MCF 10A (cell line): ENCODE data around the gene SPATA46. TPM values are rescaled to one million over a fixed set of nuclear protein-coding genes. Genes with fewer than 3 reads are reported as not detected.
A peak's percentile ranks its signal among the peaks of the same experiment; 100 is the strongest.

Experiments used
- BruUV-seq: library from RNA; stranded (reverse); fragments of 400-500 nt; replicated peaks from 2 replicates; lab custom pipeline; 2021; lab: Mats Ljungman, UMichigan
- CTCF ChIA-PET: fragments of 300-600 bp; sonication (Branson Sonifier 250); formaldehyde crosslinking; extraction: SDS; loops from one replicate; lab custom pipeline; 2021; ENCODE audit warnings: antibody characterized with exemption, inconsistent platforms; lab: Yijun Ruan, JAX
- POLR2A ChIA-PET: fragments of 300-600, 350-650 bp; sonication (Branson Sonifier 250); formaldehyde crosslinking; extraction: SDS; loops from one replicate; lab custom pipeline; 2020; ENCODE audit warnings: antibody characterized with exemption, inconsistent platforms; lab: Yijun Ruan, JAX
- DNase-seq: peaks from one replicate; pipeline ENCODE4 v3.0.0-alpha.2; 2018; ENCODE audit not compliant: unreplicated experiment
- H3K27ac Mint-ChIP-seq: one replicate; pipeline ENCODE4 v1.8.0; 2022; ENCODE audit warnings: mild to moderate bottlenecking, low read depth, mixed read lengths; ENCODE audit not compliant: unreplicated experiment
- H3K27me3 Mint-ChIP-seq: one replicate; pipeline ENCODE4 v1.8.0; 2022; ENCODE audit warnings: mixed read lengths; ENCODE audit not compliant: insufficient read depth, unreplicated experiment
- H3K36me3 Mint-ChIP-seq: one replicate; pipeline ENCODE4 v1.8.0; 2022; ENCODE audit warnings: mild to moderate bottlenecking, moderate library complexity, mixed read lengths; ENCODE audit not compliant: insufficient read depth, unreplicated experiment
- H3K4me1 Mint-ChIP-seq: one replicate; pipeline ENCODE4 v1.8.0; 2022; ENCODE audit warnings: mixed read lengths; ENCODE audit not compliant: insufficient read depth, unreplicated experiment
- H3K4me3 Mint-ChIP-seq: one replicate; pipeline ENCODE4 v1.8.0; 2022; ENCODE audit warnings: mild to moderate bottlenecking, moderate library complexity, mixed read lengths; ENCODE audit not compliant: unreplicated experiment
- H3K9me3 Mint-ChIP-seq: one replicate; pipeline ENCODE4 v1.8.0; 2022; ENCODE audit warnings: mixed read lengths; ENCODE audit not compliant: unreplicated experiment
- intact Hi-C: fragments of 100-400 bp; cut with micrococcal nuclease; formaldehyde crosslinking; loops from 2 replicates; pipeline ENCODE4 v1.14.1; 2022
- total RNA-seq: library from RNA; stranded (reverse); gene quantifications from 2 replicates; pipeline ENCODE4 v1.2.3, GENCODE V29; 2022
- TF ChIP-seq, protein P1 (sequence below): fragments of 200-600 bp; IDR thresholded peaks from one replicate; pipeline ENCODE4 v1.8.0; 2022; ENCODE audit warnings: antibody characterized with exemption, mild to moderate bottlenecking; ENCODE audit not compliant: unreplicated experiment

SPATA46 gene
- total RNA-seq, 1 experiment from 2014 or later, result not detected

GRCh38 chr1:162329826-162330225, 46.8 kb downstream of the SPATA46 start:
- peaks cover 20% of the 10 kb centered on the region for H3K4me1 Mint-ChIP-seq

DNA sequence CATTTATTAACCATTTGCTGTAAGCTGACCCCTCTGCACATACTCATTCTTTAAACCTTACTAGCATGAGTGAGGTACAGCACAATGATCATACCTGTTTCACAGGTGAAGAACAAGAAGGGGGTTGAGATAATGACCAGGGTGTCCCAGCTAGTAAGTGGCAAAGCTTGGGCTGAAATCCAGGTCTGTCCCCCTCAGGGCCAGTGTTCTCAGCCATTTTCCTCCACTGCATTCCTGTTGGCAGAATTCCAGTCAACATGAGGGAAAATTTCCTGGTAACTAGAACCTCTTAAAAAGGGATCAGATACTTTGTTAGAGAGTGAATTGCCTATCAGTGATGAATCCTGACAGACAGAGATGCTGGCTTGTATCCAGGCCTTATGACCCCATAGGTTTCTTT, 48.1 kb downstream of the SPATA46 start:
- Mint-ChIP-seq H3K9me3 (no peaks in the 10 kb centered on the region), H3K27ac (no peak overlapping the region), H3K27me3 (no peaks in the 10 kb centered on the region), H3K36me3 (no peaks in the 10 kb centered on the region), H3K4me3 (no peak overlapping the region), H3K4me1 (peaks cover 20% of the 10 kb centered on the region)
- DNase-seq, result peak; percentile 28
- ChIA-PET CTCF (interaction anchor here (0.9 to 1.3 kb wide), 3 partner anchors 14 to 276 kb away, joined by 3 to 4 read pairs (median 4); no protein-coding TSS in a partner anchor), POLR2A (interaction anchor here (0.6 to 2.5 kb wide), 4 partner anchors 11 to 61 kb away, joined by 3 to 10 read pairs (median 4); no protein-coding TSS in a partner anchor)
- no TSS peak for BruUV-seq
- intact Hi-C loops, result no loop called here
- TF ChIP-seq, protein P1, sequence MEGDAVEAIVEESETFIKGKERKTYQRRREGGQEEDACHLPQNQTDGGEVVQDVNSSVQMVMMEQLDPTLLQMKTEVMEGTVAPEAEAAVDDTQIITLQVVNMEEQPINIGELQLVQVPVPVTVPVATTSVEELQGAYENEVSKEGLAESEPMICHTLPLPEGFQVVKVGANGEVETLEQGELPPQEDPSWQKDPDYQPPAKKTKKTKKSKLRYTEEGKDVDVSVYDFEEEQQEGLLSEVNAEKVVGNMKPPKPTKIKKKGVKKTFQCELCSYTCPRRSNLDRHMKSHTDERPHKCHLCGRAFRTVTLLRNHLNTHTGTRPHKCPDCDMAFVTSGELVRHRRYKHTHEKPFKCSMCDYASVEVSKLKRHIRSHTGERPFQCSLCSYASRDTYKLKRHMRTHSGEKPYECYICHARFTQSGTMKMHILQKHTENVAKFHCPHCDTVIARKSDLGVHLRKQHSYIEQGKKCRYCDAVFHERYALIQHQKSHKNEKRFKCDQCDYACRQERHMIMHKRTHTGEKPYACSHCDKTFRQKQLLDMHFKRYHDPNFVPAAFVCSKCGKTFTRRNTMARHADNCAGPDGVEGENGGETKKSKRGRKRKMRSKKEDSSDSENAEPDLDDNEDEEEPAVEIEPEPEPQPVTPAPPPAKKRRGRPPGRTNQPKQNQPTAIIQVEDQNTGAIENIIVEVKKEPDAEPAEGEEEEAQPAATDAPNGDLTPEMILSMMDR, result no peak

More at GRCh38 chr1:162329826-162330225, 46.8 kb downstream of the SPATA46 start:
- DNase-seq, result no peak
- POLR2A ChIA-PET, result no interaction called here
- Mint-ChIP-seq H3K36me3 (no peaks in the 10 kb centered on the region), H3K27ac (no peak overlapping the region), H3K27me3 (no peaks in the 10 kb centered on the region), H3K9me3 (no peaks in the 10 kb centered on the region), H3K4me3 (no peak overlapping the region)
- TF ChIP-seq, protein P1, result no peak
- CTCF ChIA-PET, result interaction anchor here (0.6 kb wide), 1 partner anchor 181 kb away, joined by 3 read pairs; no protein-coding TSS in a partner anchor
- BruUV-seq, result no TSS peak
- intact Hi-C loops, result no loop called here

GRCh38 chr1:162327788-162328165, 48.9 kb downstream of the SPATA46 start:
- Mint-ChIP-seq H3K27ac (peak overlapping the region; percentile 33), H3K9me3 (no peaks in the 10 kb centered on the region), H3K27me3 (no peaks in the 10 kb centered on the region), H3K4me3 (no peak overlapping the region), H3K36me3 (no peaks in the 10 kb centered on the region), H3K4me1 (peaks cover 20% of the 10 kb centered on the region)
- ChIA-PET POLR2A (interaction anchor here (0.6 to 2.5 kb wide), 7 partner anchors 8 to 61 kb away, joined by 3 to 10 read pairs (median 4); partner anchors contain the start of gene C1orf226), CTCF (interaction anchor here (0.6 to 1.3 kb wide), 5 partner anchors 15 to 275 kb away, joined by 3 to 4 read pairs (median 3); no protein-coding TSS in a partner anchor)
- intact Hi-C loops, result no loop called here
- BruUV-seq, result no TSS peak
- DNase-seq, result peak; percentile 50
- TF ChIP-seq, protein P1, result no peak

DNA sequence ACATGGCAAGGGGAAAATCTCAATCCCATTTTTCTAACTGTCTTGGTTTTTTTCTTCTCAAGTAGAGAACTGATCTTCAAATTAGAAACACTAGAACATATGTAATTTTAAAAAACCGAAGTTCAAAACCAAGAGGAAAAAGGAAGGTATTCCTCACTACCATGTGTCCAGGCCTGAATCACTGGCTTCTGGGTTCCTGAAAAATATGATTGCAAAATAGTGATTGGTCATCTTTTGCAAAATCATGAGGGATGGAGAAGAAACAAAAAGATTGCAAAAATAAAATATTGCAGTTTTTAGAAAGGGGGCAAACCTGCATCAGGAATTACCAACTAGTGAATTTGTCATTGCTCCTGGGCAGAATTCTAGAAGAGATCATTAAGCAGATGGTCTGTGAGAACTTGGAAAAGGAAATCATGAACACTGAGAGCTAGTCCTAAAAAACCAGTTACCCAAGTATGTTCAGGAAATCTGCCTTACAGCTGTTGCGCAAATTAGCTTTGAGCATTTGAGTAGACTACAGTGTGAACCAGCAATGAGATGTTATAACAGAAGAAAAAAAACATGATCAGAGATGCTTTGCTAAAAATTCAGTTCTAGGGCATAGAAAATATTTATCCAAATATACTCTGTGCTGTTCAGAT, 49.4 kb downstream of the SPATA46 start:
- Mint-ChIP-seq H3K36me3 (no peaks in the 10 kb centered on the region), H3K4me3 (no peak overlapping the region), H3K27me3 (no peaks in the 10 kb centered on the region), H3K9me3 (no peaks in the 10 kb centered on the region), H3K27ac (peak overlapping the region; percentile 33), H3K4me1 (peaks cover 20% of the 10 kb centered on the region)
- POLR2A ChIA-PET, result interaction anchor here (0.9 to 2.5 kb wide), 6 partner anchors 8 to 62 kb away, joined by 3 to 10 read pairs (median 4); partner anchors contain the start of gene C1orf226
- peak; percentile 75 for DNase-seq
- no TSS peak for BruUV-seq
- TF ChIP-seq, protein P1, result no peak
- intact Hi-C loops, result no loop called here
- CTCF ChIA-PET, result interaction anchor here (0.6 to 1.3 kb wide), 5 partner anchors 18 to 274 kb away, joined by 3 to 4 read pairs (median 3); no protein-coding TSS in a partner anchor
